GM12874 (cell line): Measurements from ENCODE around the gene TAF5.

Experiments used
- TF ChIP-seq, protein P1 (sequence below): IDR thresholded peaks from 2 replicates; pipeline ENCODE4 v1.5.1; 2011; ENCODE audit warnings: low read depth, mild to moderate bottlenecking, control low read depth, low read length, moderate library complexity; ENCODE audit not compliant: insufficient read depth

TAF5 gene

DNA sequence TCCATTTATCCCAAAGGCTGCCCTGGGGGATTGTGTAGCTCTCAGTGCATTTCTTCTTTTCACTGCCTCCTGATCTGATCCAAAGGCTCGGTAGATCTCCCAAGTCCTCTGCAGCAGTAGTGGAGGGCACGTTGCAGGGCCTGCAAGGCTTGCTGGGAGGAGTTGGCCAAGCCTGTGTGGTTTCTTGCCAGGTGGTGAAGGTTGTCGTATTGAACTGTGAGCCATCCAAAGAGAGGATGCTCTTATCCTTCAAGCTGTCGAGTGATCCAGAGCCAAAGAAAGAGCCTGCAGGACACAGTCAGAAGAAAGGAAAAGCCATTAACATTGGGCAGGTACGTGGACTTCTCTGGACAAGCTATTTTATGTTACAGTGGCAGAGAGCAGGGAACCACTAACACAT lies 49.8 kb downstream of the TAF5 start:
- TF ChIP-seq, protein P1, sequence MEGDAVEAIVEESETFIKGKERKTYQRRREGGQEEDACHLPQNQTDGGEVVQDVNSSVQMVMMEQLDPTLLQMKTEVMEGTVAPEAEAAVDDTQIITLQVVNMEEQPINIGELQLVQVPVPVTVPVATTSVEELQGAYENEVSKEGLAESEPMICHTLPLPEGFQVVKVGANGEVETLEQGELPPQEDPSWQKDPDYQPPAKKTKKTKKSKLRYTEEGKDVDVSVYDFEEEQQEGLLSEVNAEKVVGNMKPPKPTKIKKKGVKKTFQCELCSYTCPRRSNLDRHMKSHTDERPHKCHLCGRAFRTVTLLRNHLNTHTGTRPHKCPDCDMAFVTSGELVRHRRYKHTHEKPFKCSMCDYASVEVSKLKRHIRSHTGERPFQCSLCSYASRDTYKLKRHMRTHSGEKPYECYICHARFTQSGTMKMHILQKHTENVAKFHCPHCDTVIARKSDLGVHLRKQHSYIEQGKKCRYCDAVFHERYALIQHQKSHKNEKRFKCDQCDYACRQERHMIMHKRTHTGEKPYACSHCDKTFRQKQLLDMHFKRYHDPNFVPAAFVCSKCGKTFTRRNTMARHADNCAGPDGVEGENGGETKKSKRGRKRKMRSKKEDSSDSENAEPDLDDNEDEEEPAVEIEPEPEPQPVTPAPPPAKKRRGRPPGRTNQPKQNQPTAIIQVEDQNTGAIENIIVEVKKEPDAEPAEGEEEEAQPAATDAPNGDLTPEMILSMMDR, result no peak

DNA sequence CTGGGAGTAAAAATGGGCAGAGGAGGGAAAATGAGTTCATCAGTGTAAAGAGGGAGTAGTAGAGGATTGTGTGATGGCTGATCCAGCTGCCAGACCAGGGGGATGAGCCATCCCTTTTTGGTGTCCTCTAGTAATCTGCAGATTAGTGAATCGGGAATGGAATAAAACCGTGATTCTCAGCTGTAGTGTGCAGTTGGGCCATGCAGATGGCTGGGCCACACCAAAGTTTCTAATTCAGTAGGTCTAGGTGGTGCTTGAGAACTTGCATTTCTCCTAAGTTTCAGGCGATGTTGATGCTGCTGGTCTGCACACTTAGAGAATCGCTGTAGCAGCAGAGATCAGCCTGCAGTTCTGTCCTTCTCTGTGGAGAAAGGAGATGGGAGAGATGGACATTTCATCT lies 51.3 kb downstream of the TAF5 start:
- TF ChIP-seq, protein P1, result no peak

DNA sequence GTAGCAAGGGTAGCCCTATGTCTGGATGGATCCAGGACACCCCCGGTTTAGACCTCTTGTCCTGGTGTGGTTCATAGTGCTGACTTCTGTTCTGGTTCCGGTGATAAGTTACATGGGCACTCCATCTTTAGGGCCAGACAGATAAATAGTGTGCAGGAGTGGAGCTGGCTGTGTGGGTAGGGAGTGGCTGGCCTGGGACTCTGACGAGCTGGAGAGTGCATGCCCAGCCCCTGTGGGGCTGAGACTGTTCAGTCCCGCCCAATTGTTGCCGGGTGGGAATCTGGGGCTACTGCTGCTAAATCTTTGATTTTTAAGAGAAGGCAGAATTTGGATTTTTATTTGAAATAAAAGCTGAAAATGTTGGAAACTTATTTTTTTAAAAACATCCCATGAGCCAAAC lies 56.0 kb downstream of the TAF5 start:
- TF ChIP-seq, protein P1, result no peak

- TF ChIP-seq, protein P1, result no peak
These were observed 60.1 kb downstream of the TAF5 start for GRCh38 chr10:103427866-103428265.

DNA sequence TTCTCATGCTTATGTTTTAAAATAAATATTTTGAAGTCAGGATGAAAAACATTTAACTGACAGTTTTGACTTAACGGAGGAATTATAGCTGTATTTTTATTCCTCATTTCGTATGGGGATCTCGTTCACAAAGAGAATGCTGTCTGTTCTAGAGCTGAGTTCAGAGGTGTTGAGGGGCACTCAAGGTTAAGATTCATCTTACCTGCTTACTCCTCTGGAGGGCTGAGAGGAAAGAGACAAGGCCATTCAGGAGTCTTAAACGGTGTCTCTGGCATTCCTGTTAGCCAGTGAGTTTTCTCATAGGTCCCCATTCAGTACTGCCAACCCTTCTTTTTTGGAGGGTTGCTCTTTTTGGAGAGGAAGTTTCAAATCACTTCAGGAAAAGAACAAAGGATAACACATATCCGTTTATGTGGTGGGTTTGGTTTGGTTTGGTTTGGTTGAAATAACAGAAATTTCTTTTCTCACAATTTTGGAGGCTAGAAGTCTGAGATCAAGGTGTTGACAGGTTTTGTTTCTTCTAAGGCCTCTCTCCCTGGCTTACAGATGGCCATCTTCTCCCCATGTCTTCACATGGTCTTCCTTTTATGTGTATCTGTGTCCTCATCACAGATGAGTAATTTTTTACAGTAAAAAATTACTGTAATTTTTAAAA lies 61.3 kb downstream of the TAF5 start:
- TF ChIP-seq, protein P1, result no peak

- TF ChIP-seq, protein P1, result no peak
These were observed 61.9 kb downstream of the TAF5 start for GRCh38 chr10:103429647-103430046.

GRCh38 chr10:103431902-103432301 lies 64.1 kb downstream of the TAF5 start:
- TF ChIP-seq, protein P1, result no peak

GRCh38 chr10:103433858-103434257 lies 66.1 kb downstream of the TAF5 start:
- TF ChIP-seq, protein P1, result no peak
